NCI-H1694 treated with DMSO at 0.1 percent for 48 hours (cell line): Measurements from ENCODE around the gene MAML1.
"Not testable (repeated sequence)": the region's sequence is repeated elsewhere in the genome, so short reads cannot be mapped to it uniquely, and the experiment has no call there.

Experiments used
- DNase-seq: peaks from one replicate; lab custom pipeline; 2025; lab: John Stamatoyannopoulos, UW

MAML1 gene

GRCh38 chr5:179769271-179769670 lies 36.6 kb downstream of the MAML1 start:
- no peak for DNase-seq

DNA sequence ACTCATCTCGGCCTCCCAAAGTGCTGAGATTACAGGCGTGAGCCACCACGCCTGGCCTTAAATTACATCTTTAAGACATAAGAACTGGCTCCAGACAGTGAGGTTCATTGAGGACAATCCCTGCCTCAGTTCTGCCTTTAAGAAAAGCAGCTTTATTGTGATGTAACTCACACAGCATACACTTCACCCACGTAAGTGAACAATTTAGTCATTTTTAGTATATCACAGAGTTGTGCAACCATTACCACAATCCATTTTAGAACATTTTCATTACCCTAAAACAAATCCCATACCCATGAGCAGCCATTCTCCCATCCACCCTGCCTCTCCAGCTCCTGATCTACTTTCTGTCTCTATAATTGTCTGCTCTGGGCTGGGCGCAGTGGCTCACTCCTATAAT lies 37.2 kb downstream of the MAML1 start:
- no peak for DNase-seq

DNA sequence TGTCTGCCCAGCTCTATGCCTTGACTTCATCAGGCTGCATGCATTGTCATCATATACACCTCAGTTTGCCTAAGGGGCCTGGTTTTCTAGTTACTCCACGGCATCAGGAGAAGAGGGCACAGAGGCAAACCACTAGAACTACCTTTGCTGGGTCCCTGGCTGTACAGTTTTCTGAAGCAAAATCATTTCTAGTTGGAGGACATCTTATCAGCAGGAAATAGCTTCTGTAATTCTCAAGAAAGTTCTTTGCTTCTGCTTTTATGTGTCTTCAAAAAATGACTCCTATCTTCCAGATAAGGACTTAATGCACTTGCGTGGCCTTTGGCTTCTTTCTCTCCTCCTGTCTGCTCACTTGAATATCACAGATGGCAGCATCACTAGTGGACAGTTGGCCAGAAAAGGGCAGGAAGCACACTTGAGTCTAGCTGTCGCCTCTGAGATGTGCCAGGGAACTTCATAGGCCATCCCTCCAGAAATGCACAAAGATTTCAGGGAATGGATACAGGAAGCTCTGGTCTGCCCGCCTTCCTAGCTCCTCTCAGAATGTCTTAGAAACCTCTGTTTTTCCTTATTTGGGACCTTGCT lies 38.8 kb downstream of the MAML1 start:
- no peak for DNase-seq

DNA sequence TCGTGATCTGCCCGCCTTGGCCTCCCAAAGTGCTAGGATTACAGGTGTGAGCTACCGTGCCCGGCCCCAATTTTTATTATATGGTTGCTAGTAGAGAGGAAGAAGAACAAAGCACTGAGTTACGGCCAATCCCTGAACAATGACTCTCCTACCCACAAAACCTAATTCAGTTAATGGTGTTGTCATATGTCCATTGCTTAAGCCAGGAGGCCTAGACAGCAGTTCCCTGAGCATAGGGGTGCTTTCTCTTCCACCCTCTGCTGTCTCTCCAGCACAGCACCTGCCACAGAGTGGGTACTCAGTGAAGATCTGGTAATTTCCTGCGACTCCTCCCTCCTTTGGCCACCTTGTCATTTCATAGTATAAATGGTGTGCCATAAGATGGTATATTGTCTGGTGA lies 39.7 kb downstream of the MAML1 start:
- no peak for DNase-seq

DNA sequence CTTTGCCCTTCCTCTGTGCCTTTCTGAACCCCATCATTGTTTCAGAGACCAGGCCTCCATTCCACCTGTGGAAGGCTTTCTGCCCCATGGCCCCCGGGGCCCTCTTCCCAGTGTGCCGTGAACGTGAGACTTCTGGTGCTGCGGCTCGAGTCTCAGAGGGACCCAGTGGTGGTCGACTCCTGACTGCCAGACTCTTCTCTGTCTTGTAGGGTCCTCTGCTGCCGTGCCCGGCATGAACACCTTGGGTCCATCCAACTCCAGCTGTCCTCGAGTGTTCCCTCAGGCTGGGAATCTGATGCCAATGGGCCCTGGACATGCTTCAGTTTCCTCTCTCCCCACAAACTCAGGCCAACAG lies 41.0 kb downstream of the MAML1 start:
- no peak for DNase-seq

DNA sequence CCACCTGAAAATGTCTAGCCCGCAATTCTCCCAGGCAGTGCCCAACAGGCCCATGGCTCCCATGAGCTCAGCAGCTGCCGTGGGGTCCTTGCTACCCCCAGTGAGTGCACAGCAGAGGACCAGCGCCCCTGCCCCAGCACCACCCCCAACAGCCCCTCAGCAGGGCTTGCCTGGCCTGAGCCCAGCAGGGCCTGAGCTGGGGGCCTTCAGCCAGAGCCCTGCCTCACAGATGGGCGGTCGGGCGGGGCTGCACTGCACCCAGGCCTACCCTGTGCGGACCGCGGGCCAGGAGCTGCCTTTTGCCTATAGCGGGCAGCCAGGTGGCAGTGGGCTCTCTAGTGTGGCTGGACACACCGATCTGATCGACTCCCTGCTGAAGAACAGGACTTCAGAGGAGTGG lies 41.8 kb downstream of the MAML1 start:
- no peak for DNase-seq

DNA sequence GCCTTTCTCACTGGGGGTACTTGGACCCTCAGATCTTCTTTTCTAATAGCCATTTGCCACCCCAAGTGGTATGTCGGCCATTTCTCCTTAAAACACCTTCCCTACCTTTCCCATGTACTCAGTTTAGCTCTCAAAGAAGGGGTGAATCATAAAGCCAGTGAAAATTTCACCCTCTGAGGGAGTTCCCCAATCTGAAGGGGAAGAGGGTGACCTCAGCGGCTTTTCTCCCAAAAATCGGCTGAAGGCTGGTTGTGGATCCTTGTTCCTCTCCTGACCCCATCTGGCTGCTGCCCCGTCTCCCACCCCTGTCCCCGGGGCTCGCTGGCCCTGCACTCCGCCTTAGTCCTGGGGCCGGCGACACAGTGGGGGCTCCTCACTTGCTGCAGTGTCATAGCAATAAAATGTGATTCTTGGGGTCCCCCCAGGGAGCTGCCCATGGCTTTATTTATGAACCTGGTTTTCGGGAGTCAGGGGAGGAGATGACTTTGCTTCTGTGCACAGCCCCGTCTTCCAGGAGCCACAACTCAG lies 43.9 kb downstream of the MAML1 start:
- no peak for DNase-seq

- no peak for DNase-seq
These were observed 44.8 kb downstream of the MAML1 start for GRCh38 chr5:179777456-179777855.

DNA sequence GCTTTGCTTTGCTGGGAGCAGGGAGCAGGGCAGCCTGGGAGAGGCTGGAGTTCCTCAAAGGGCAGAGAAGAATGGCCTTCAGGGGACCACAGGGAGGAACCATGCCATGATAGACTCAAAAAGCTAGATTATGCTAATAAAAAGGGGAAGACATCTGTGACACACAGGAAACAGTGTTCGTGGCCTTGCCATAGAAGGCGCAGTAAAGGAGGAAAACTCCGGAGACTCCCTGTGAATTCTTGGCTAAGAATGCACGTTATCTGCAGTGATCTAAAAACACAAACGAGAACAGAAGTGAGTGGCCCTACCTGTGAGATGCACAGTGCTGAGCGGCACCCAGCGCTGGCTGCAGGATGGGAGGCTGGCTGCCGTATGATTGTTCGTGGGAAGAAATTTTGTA lies 45.3 kb downstream of the MAML1 start:
- no peak for DNase-seq

DNA sequence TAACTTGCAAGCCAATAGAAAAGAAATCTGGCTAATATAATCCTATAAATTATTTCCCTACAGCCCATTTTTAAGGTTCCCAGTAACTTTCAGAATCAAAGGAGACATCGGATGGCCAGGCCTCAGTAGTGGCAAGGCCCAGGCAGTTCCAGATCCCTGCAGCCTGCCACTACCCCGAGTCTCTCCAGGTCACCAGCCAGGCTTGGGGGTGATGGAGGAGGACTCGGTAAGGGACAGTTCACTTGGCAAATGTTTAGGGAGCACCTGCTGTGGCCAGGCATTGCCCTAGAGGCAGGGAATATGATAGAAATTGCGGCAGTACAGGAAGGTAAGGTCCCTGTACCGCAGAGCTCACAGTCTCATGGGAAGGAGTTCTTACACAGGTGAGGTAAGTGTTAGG lies 46.0 kb downstream of the MAML1 start:
- no peak for DNase-seq

DNA sequence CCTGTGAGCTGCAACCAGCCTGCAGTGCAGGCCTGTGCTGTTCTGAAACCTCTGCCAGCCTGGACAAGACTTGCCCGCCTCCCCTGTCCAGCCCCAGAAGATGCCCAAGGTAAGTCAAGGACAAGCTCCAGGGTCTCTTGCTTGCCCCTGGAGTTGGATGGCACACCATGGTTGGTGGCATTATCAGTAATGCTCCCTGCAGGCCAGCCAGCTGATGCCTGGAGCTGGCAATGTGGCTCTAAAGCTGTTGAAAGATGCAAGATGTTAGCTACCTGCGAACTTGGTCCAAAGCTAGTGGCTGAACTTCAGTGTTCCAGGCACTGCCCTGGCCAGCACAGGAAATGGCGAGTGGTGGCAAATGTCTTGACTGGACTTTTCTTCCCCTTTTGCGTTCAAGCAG lies 47.2 kb downstream of the MAML1 start:
- no peak for DNase-seq

DNA sequence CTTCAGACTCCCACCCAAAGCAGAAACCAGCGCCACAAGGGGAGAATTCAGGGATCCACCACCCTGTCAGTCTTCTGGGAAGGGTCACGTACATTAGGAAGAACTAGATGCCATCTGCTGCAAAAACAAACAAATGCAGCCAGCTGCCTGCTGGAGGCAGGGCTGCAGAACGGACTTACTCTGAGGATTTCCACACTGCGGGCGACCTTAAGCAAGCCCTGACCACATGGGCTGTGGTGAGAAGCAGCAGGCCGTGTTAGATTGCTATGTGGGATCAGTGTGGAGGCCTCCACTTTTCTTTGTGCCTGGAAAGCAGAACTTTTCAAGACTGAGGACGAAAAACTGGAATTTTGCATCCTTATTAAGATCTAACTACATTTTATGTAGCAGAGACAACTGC lies 47.7 kb downstream of the MAML1 start:
- DNase-seq = no peak

DNA sequence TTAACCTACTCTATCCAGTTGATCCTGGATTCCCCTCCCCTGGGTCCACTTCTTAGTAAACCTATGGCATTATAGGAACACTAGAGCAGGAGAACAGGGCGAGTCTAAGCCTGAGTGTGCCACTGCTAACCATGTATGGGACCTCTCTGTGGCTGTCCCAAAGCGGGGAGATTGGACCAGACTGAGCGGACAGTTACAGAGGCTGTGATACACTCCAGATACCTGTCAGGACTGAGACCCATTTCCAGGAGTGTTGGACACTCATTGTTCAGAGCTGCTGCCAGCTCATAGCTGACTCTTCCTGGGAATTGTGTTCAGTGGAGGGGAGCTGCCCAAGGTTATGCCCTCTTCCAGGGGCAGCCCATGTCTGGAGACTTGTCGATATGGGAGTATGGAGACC lies 49.2 kb downstream of the MAML1 start:
- no peak for DNase-seq

- DNase-seq = no peak
These were observed 50.5 kb downstream of the MAML1 start for GRCh38 chr5:179783128-179783527.

GRCh38 chr5:179786861-179787260 lies 54.2 kb downstream of the MAML1 start:
- no peak for DNase-seq

DNA sequence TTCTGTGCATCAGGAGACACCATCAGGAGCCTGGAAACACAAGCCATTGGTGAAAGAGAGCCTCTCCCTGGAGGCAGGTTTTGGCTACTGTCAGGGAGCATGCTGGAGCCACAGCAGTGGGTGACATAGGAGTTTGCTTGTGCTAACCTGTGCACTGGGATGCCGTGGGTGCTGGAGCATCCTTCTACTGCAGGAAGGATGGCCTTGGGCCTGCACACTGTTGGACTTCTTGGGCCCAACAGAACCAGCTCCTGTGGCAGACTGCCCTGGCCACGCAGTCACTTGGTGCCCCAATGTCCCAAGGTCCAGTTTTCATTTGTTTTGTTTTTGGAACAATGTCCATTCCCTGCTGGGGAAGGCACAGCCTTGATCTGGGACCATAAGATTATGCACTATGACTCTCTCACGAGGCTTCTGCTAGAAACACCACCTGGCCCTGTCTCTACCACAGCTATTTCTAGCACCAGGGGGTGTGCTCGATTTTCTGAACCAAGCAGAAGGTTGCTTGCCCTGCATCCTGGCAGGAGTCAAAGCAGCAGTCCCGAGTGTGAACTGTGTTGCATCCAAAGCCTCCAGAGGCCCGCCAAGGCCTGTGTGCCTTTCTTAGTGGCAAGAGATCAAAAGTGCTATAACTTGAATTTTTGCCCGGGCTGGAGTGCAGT lies 55.7 kb downstream of the MAML1 start:
- DNase-seq = no peak

- DNase-seq = not testable (repeated sequence)
These were observed 56.7 kb downstream of the MAML1 start for GRCh38 chr5:179789278-179789677.

GRCh38 chr5:179791881-179792611 lies 59.4 kb downstream of the MAML1 start:
- no peak for DNase-seq

DNA sequence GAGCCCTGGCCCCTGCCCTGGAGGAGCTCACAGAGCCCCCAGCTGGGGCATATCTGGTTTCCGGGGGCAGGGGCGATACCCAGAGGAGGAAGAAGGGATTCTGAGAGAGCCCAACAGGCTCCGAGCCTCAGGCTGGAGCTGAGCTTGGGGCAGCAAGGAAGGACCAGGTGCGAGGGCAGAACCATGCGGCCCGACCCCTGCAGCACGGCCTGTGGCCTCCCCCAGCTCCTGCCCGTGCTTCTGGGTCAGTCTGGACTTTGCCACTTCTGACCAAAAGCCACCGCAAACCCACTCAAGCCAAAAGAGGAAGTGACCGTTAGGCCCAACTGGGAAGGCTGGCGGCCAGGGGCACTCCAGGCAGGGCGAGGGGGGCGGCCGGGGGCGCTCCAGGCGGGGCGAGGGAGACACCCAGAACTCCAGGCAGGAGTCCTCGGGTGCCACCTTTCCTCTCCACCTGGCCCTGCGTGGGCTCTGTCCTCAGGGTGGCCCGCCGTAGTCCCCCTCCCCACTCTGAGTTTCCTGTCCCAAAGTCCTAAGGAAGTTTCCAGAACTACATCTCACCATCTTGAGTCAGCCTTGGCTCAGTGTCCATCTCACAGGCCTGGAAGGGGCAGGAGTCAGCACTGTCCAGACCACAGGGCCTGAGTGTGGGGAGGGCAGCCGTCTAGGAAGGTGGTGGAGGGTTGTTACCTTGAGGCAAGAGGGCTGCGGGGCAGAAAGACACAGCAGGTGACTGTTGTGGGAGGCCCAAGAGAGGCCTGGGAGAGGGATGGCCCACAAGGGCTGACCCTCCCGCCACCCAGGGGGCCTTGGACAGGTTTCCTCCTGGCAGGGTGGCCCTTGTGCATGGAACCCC lies 60.2 kb downstream of the MAML1 start:
- no peak for DNase-seq

DNA sequence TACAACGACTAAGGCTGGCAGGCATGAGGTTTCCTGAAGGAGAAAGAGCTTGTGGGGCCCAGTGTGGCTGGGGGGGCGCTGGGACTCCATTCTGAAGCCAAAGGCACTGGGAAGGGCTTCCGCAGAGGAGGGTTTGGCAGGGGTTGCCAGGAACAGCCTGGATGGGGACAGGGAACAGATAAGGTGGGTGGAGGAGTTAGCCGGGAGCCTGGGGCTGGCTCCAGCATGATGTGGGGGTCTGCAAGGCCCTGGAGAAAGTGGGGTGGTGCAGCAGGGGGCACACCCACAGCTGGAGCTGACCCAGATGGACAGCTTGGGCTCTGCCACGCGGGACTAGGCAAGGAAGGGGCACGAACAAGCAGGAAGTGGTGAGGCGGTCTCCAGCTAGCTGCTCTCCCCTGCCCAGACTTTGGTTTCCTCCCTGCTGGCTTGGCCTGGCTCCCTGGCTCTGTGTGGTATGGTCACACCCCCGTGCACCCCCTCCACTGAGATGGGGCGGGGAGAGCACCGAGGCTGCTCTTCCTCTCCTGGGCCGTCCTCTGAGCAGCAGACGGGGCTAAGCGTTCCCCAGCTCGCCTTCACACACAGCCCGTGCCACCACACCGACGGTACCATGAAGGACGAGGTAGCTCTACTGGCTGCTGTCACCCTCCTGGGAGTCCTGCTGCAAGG lies 61.0 kb downstream of the MAML1 start, which contains the start of gene LTC4S:
Gene LTC4S (plus strand): TSS at position 519 of the 672 bp plus-strand sequence. CDS start 95 bp downstream, at position 614.
- no peak for DNase-seq

GRCh38 chr5:179794171-179794570 lies 61.5 kb downstream of the MAML1 start:
- no peak for DNase-seq

DNA sequence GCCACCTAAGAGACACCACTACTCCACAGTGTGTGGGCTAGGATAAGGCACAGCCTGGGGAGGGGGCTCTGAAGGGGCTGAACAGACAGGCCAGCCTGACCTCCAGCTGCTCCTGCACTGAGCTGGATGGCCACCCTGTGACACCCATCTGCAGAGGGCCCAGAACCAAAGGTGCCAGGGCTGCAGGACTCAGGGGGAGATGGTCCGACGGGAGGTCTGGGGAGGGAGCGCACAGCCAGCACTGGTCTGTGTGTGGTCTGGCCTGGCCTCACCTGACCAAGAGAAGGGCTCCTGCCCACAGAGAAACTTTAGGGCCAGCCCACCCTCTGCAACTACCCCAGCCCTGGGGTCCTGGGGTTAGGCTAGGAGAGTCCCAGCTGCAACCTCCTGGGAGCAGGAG lies 62.0 kb downstream of the MAML1 start:
- no peak for DNase-seq
